Adipocyte (in vitro differentiated cells): Measurements from ENCODE around the gene IL17REL.

Source experiments
- DNase-seq: peaks from one replicate; pipeline ENCODE4 v3.0.0-alpha.2; 2015; ENCODE audit warnings: low read depth
- H3K27me3 ChIP-seq: replicated peaks from 2 replicates; pipeline ENCODE4 v1.7.0; 2013; ENCODE audit warnings: mild to moderate bottlenecking, low read length, moderate library complexity; ENCODE audit not compliant: control insufficient read depth, insufficient read depth
- H3K36me3 ChIP-seq: 2 replicates; pipeline ENCODE4 v1.7.0; 2013; ENCODE audit warnings: low read length, mild to moderate bottlenecking, moderate library complexity; ENCODE audit not compliant: control insufficient read depth, insufficient read depth, severe bottlenecking
- H3K4me1 ChIP-seq: 2 replicates; pipeline ENCODE4 v1.7.0; 2013; ENCODE audit warnings: mild to moderate bottlenecking, low read length, moderate library complexity; ENCODE audit not compliant: control insufficient read depth, insufficient read depth
- H3K4me3 ChIP-seq: 2 replicates; pipeline ENCODE4 v1.7.0; 2013; ENCODE audit warnings: mild to moderate bottlenecking, low read length, moderate library complexity
- H3K9ac ChIP-seq: 2 replicates; pipeline ENCODE4 v1.7.0; 2013; ENCODE audit warnings: mild to moderate bottlenecking, low read length, moderate library complexity
- H3K9me3 ChIP-seq: 2 replicates; pipeline ENCODE4 v1.7.0; 2013; ENCODE audit warnings: mild to moderate bottlenecking, low read length, moderate library complexity; ENCODE audit not compliant: control insufficient read depth

IL17REL gene

GRCh38 chr22:50015451-50016307 is 3.1 kb upstream of the IL17REL start:
- DNase-seq = no peak
- no peaks in the 10 kb centered on the region for H3K4me1 ChIP-seq
- no peaks in the 10 kb centered on the region for H3K36me3 ChIP-seq
- H3K9me3 ChIP-seq = peaks cover 17% of the 10 kb centered on the region
- peaks cover 56% of the 10 kb centered on the region for H3K27me3 ChIP-seq
- H3K9ac ChIP-seq = no peak overlapping the region
- no peak overlapping the region for H3K4me3 ChIP-seq

GRCh38 chr22:50014655-50015401 is 2.3 kb upstream of the IL17REL start:
- DNase-seq = peak; percentile 42
- Histone ChIP-seq H3K4me1 (no peaks in the 10 kb centered on the region), H3K27me3 (peaks cover 56% of the 10 kb centered on the region), H3K9ac (no peak overlapping the region), H3K9me3 (peaks cover 13% of the 10 kb centered on the region), H3K4me3 (no peak overlapping the region), H3K36me3 (no peaks in the 10 kb centered on the region)

GRCh38 chr22:50014053-50014501 is 1.5 kb upstream of the IL17REL start:
- no peak for DNase-seq
- Histone ChIP-seq H3K4me1 (no peaks in the 10 kb centered on the region), H3K27me3 (peaks cover 52% of the 10 kb centered on the region), H3K36me3 (no peaks in the 10 kb centered on the region), H3K9me3 (peaks cover 6% of the 10 kb centered on the region), H3K9ac (no peak overlapping the region), H3K4me3 (no peak overlapping the region)

GRCh38 chr22:50011447-50012210 is 936 bp downstream of the IL17REL start:
- Histone ChIP-seq H3K27me3 (peaks cover 38% of the 10 kb centered on the region), H3K4me3 (no peak overlapping the region), H3K9ac (no peak overlapping the region), H3K36me3 (no peaks in the 10 kb centered on the region), H3K9me3 (no peaks in the 10 kb centered on the region), H3K4me1 (no peaks in the 10 kb centered on the region)
- DNase-seq = no peak

GRCh38 chr22:50010676-50011446 is 1.7 kb downstream of the IL17REL start:
- Histone ChIP-seq H3K9ac (no peak overlapping the region), H3K4me1 (no peaks in the 10 kb centered on the region), H3K36me3 (no peaks in the 10 kb centered on the region), H3K27me3 (peaks cover 35% of the 10 kb centered on the region), H3K9me3 (no peaks in the 10 kb centered on the region), H3K4me3 (no peak overlapping the region)
- no peak for DNase-seq

- H3K36me3 ChIP-seq = no peaks in the 10 kb centered on the region
- H3K9ac ChIP-seq = no peak overlapping the region
- H3K4me1 ChIP-seq = no peaks in the 10 kb centered on the region
- DNase-seq = no peak
- H3K27me3 ChIP-seq = peaks cover 35% of the 10 kb centered on the region
- no peaks in the 10 kb centered on the region for H3K9me3 ChIP-seq
- no peak overlapping the region for H3K4me3 ChIP-seq
These were observed 2.5 kb downstream of the IL17REL start for GRCh38 chr22:50009765-50010675.

- peaks cover 28% of the 10 kb centered on the region for H3K27me3 ChIP-seq
- DNase-seq = no peak
- H3K9ac ChIP-seq = no peak overlapping the region
- H3K36me3 ChIP-seq = no peaks in the 10 kb centered on the region
- H3K4me3 ChIP-seq = no peak overlapping the region
- no peaks in the 10 kb centered on the region for H3K4me1 ChIP-seq
- no peaks in the 10 kb centered on the region for H3K9me3 ChIP-seq
These were observed 3.3 kb downstream of the IL17REL start for GRCh38 chr22:50009251-50009650.

GRCh38 chr22:50008151-50009040 is 4.2 kb downstream of the IL17REL start:
- DNase-seq = no peak
- Histone ChIP-seq H3K9me3 (no peaks in the 10 kb centered on the region), H3K9ac (no peak overlapping the region), H3K36me3 (no peaks in the 10 kb centered on the region), H3K4me1 (no peaks in the 10 kb centered on the region), H3K27me3 (peaks cover 26% of the 10 kb centered on the region), H3K4me3 (no peak overlapping the region)

- H3K9ac ChIP-seq = no peak overlapping the region
- H3K36me3 ChIP-seq = no peaks in the 10 kb centered on the region
- peaks cover 3% of the 10 kb centered on the region for H3K4me1 ChIP-seq
- no peaks in the 10 kb centered on the region for H3K9me3 ChIP-seq
- peaks cover 27% of the 10 kb centered on the region for H3K27me3 ChIP-seq
- DNase-seq = no peak
- no peak overlapping the region for H3K4me3 ChIP-seq
These were observed 5.5 kb downstream of the IL17REL start for GRCh38 chr22:50007057-50007511.
